ENCODE data around the gene SYCP2. TPM values are rescaled to one million over a fixed set of nuclear protein-coding genes. Genes with fewer than 3 reads are reported as not detected.

Gene SYCP2
- total RNA-seq, 1 donor, result 0.63 TPM

DNA sequence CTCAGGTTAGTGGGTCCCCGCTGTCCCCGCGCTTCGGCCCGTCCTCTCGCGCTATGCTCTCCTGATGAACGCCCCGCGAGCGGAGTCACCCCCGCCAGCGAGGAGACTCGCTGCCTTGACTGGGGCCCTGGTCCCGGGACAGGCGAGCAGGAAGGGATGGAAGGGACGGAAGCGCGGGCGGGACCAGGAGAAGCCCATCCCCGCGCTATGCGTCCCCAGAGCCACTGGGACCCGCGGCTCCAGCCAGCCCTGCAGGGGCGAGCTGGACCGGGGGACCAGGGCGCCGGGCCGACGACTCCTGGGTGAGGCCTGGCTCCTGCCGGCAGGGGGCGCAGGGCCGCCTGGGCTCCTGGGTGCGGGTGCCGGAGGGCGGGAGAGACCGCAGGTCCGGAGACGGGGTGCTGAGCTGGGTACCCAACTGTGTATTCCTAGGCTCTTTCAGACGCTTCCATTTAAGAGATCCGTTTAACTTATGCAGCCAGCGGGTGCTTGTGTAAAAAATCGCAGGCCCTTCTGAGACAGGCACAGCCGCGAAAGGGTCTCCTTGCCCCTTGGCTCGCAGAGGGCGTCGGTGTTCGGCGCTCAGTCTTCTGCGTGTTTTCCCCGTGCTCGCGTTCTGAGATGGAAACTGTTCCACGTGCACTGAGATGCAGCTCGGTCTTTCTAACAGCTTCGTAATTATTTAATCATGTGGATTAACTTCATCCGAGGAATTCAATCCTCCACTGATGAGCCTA, 580 bp upstream of the SYCP2 start:
- peak overlapping the region; percentile 68 for H3K4me3 ChIP-seq (ENCODE audit: low read depth, low read length)
- DNase-seq (ENCODE audit: low read depth), result peak; percentile 53
- TF ChIP-seq, protein P1, sequence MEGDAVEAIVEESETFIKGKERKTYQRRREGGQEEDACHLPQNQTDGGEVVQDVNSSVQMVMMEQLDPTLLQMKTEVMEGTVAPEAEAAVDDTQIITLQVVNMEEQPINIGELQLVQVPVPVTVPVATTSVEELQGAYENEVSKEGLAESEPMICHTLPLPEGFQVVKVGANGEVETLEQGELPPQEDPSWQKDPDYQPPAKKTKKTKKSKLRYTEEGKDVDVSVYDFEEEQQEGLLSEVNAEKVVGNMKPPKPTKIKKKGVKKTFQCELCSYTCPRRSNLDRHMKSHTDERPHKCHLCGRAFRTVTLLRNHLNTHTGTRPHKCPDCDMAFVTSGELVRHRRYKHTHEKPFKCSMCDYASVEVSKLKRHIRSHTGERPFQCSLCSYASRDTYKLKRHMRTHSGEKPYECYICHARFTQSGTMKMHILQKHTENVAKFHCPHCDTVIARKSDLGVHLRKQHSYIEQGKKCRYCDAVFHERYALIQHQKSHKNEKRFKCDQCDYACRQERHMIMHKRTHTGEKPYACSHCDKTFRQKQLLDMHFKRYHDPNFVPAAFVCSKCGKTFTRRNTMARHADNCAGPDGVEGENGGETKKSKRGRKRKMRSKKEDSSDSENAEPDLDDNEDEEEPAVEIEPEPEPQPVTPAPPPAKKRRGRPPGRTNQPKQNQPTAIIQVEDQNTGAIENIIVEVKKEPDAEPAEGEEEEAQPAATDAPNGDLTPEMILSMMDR (IDR thresholded peaks at IDR 0.05; ENCODE audit: insufficient read depth, low read length), result peak; percentile 77

DNA sequence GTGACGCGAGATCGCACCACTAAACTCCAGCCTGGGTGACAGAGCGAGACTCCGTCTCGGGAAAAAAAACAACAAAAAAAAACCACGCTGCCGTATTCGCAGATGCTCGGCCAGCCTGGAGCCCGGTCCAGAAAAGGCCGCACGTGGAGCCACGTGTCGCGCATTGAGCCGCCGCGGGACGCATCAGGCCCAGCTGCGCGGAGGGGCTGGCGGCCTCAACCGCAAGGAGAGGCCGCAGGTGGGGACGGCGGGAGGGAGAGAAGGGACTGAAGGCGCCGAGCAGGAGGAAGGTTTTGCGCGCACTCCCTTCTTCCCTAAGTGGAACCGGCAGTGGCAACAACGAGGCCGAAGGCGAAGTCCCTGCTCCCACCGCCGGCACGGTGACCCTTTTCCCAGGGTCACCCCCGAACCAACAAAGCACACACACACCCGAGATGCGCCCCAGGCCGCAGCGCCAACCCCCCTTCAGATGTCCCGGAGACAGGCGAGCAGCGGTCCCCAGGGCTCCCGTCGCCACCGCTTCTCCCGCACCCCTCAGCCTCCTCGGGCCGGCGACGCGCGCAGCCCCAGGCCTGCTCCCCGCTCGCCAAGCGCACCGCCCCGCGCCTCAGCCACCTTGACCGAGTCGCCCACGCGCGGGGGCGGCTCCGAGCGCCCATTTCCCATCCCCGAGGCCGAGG, 681 bp downstream of the SYCP2 start:
- no peak for DNase-seq (ENCODE audit: low read depth)
- TF ChIP-seq, protein P1 (IDR thresholded peaks at IDR 0.05; ENCODE audit: insufficient read depth, low read length), result no peak
- no peak overlapping the region for H3K4me3 ChIP-seq (ENCODE audit: low read depth, low read length)

DNA sequence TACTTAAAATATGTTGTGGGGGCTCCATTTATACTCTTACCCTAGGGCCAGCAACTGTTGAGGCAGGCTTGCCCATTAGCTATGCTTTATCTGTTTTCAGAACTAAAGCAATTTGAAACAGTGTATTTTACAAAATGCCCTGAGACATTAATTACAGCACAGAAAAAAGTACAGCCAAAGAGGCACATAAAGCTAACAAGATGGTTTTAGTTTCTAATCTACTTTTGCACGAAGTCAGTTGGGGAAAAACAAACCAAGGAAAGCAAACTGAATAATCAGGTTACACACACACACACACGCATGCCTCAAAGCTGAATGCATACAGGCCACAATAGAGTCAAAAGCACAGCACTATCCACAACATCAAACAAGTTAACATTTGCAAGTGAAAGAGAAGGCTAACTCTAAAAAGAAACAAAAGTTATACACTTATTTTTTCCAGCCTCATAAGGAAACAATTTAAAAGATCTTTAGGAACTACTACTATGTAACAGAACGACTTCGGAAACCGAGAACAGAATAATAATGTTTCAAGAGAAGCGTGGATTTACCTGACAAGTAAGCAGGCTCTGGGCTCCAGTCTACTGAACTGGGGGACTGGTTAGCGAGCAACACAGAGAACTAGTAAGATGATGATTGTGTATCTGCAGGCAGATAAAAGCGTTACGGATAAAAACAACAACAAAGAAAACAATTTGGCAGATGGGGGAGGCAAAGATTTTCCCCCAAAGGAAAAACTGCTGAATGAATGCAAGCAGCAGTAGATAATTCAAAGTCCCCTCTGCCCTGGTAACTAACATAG, 1.7 kb downstream of the SYCP2 start:
- TF ChIP-seq, protein P1 (IDR thresholded peaks at IDR 0.05; ENCODE audit: insufficient read depth, low read length), result no peak
- no peak for DNase-seq (ENCODE audit: low read depth)
- no peak overlapping the region for H3K4me3 ChIP-seq (ENCODE audit: low read depth, low read length)

DNA sequence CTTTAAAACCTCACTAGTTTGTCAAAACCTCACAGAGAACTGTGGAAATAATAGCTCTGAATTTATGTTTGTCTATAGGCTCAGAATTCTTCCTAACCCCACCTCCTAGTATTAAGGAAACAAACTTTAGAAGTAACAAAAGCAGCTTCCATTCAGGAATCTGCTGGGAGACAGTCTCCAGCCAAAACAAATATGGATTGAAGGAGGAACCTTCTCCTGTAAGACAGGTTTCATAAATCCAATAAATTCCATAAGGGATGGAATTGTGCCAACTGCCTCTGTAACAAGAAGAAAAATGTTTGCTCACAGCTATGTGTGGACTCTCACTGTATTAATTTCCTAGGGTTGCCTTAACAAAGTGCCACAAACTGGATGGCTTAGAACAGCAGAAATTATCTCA, 7.5 kb downstream of the SYCP2 start:
- no peak for DNase-seq (ENCODE audit: low read depth)
- TF ChIP-seq, protein P1 (IDR thresholded peaks at IDR 0.05; ENCODE audit: insufficient read depth, low read length), result no peak

DNA sequence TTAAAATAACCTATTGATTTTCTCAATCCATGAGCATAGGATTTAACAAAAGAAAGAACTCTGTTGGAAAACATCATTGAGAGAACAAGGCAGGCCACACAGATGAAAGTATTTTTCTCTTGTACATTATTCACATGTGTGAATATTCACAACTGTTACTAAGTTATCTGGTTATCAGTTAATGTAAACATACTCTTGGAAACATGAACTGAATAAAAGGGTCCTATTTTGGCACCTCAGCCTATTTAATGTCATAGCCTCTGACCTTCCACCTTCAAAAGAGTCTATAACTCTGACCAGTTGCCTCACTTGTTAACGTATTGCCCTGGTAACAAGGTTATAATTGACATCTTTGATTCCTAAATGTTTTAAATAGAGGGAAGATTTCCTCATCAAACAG, 8.1 kb downstream of the SYCP2 start:
- no peak overlapping the region for H3K4me3 ChIP-seq (ENCODE audit: low read depth, low read length)
- no peak for DNase-seq (ENCODE audit: low read depth)
- TF ChIP-seq, protein P1 (IDR thresholded peaks at IDR 0.05; ENCODE audit: insufficient read depth, low read length), result no peak

More for the DNA sequence above, 7.5 kb downstream of the SYCP2 start:
- H3K4me3 ChIP-seq (ENCODE audit: low read depth, low read length), result no peak overlapping the region

DNA sequence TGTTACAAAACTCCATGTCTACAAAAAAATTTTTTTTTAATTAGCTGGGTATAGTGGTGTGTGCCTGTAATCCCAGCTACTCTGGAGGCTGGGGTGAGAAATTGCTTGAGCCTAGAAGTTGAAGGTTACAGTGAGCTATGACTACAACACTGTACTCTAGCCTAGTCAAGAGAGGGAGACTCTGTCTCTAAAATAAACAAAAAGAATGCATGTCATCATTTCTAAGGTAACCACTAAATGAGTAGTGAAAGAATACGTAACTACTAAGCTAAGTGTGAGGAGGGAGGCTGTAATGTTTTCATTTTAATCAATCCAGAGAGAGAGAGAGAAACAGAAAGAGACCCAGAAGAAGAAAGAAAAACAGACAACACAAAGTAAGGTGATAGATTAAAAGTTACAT, 9.9 kb downstream of the SYCP2 start:
- no peak for DNase-seq (ENCODE audit: low read depth)
- TF ChIP-seq, protein P1 (IDR thresholded peaks at IDR 0.05; ENCODE audit: insufficient read depth, low read length), result no peak
- H3K4me3 ChIP-seq (ENCODE audit: low read depth, low read length), result no peak overlapping the region

Measured in fibroblast of the aortic adventitia (primary cell).